GM18907 (cell line): ENCODE measurements around the gene ADCY9.
"Not testable (repeated sequence)": the region's sequence is repeated elsewhere in the genome, so short reads cannot be mapped to it uniquely, and the experiment has no call there.

ENCODE experiments used
- ATAC-seq: cut with Tn5 transposase; IDR thresholded peaks from one replicate; pipeline ENCODE4 v1.9.1; 2021; ENCODE audit warnings: mild to moderate bottlenecking, moderate library complexity; ENCODE audit not compliant: unreplicated experiment

The ADCY9 gene

GRCh38 chr16:3934491-3935181 lies 181.6 kb downstream of the ADCY9 start:
- ATAC-seq, result no peak

GRCh38 chr16:3927147-3927546 lies 189.1 kb downstream of the ADCY9 start:
- ATAC-seq, result not testable (repeated sequence)

GRCh38 chr16:3924763-3925162 lies 191.5 kb downstream of the ADCY9 start:
- ATAC-seq, result no peak

GRCh38 chr16:3922241-3922640 lies 194.0 kb downstream of the ADCY9 start:
- no peak for ATAC-seq

- no peak for ATAC-seq
Observed at GRCh38 chr16:3920206-3920605, 196.0 kb downstream of the ADCY9 start.

- ATAC-seq, result no peak
Observed at GRCh38 chr16:3919413-3919812, 196.8 kb downstream of the ADCY9 start.

- no peak for ATAC-seq
Observed at GRCh38 chr16:3915426-3916260, 200.6 kb downstream of the ADCY9 start.

- ATAC-seq, result no peak
Observed at GRCh38 chr16:3912897-3913296, 203.3 kb downstream of the ADCY9 start.
